ENCODE results near the gene KRTAP22-1.

Gene KRTAP22-1

GRCh38 chr21:30623362-30623761, 22.5 kb downstream of the KRTAP22-1 start:
- DNase-seq = peak in 1 of 10 donors; percentile 24
- intact Hi-C loops (cut with DNase I) = no loop called here

GRCh38 chr21:30625449-30626165, 24.7 kb downstream of the KRTAP22-1 start:
- intact Hi-C loops (cut with DNase I) = no loop called here
- DNase-seq = peak in 1 of 10 donors; percentile 66

GRCh38 chr21:30628109-30628508, 27.2 kb downstream of the KRTAP22-1 start:
- no peak for DNase-seq
- intact Hi-C loops (cut with DNase I) = no loop called here

- intact Hi-C loops (cut with DNase I) = no loop called here
- DNase-seq = no peak
Observed at GRCh38 chr21:30629200-30629599, 28.3 kb downstream of the KRTAP22-1 start.

- intact Hi-C loops (cut with DNase I) = no loop called here
- no peak for DNase-seq
Observed at GRCh38 chr21:30634906-30635305, 34.0 kb downstream of the KRTAP22-1 start, which contains the start of gene KRTAP20-2. TSS of gene KRTAP20-2 (plus strand) at chr21:30635206. CDS start at chr21:30635264, 58 bp downstream.

DNA sequence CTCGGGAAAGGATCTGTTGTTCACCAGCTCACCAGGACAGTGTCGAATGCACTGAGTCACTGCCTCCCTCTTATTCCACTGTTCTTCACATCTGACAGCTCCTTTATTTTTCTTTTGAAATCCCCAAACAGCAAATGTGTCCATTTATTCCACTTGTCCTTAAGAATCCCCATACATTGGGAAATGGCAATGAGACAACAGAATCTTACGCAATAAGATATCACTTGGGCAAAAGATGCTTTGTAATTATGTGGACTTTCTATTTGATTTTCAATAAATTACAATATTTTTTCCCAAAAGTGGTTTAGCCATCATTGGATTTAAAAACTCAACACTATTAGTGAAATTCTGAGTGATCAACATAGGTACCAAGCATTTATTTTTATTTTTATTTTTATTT, 37.8 kb downstream of the KRTAP22-1 start:
- no peak for DNase-seq
- intact Hi-C loops (cut with DNase I) = no loop called here

- intact Hi-C loops (cut with DNase I) = no loop called here
- no peak for DNase-seq
Observed at GRCh38 chr21:30642564-30642963, 41.7 kb downstream of the KRTAP22-1 start, which contains the start of gene KRTAP20-3. TSS of gene KRTAP20-3 (plus strand) at chr21:30642864.

DNA sequence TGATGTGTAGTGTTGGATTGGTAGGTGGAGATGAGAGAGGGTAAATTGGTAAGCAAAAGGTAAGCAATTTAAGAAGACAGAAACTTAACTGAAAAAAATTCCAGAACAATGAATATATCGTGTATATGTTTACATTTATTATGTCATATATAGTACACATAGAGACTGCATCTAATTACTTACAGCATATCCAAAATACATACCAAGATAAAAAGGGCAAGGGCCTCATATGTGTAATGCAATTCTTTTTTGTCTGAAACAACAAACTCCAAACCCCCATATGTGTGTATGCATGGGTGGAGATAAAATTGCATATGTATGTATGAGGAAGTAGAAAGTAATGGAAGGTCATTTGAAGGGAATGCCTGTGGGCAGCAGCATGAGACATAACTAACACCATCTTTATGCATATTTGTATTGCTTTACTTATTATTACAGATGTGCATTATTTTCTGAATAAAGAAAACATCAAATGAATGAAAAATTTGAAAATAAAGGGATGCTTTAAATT, 46.1 kb downstream of the KRTAP22-1 start:
- intact Hi-C loops (cut with DNase I) = no loop called here

More for the DNA sequence above, 46.1 kb downstream of the KRTAP22-1 start:
- no peak for DNase-seq
